VCaP (cell line): ENCODE data around the gene DLST.

Experiments
- H3K27ac ChIP-seq: fragments of 450-650 bp; 2 replicates; pipeline ENCODE4 v1.5.1; 2017
- TF ChIP-seq, protein P1 (sequence below): fragments of 450-650 bp; conservative IDR thresholded peaks from 2 replicates; pipeline ENCODE4 v1.5.1; 2017; ENCODE audit warnings: mild to moderate bottlenecking, moderate library complexity

DLST gene

DNA sequence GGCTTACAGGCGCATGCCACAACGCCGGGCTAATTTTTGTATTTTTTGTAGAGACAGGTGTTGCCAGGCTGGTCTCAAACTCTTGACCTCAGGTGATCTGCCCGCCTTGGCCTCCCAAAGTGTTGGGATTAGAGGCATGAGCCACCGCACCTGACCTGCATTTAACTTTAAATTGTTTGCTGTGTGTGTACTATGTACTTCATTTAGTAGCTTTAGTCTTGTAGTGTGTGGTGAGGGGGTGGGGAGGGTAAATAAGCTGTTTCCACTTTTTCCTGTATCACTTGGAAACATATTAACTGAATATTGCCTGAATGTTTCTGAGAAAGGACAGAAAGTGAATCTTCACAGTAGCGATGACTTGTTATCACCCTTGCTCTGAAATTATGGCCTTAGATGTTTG lies 8.5 kb downstream of the DLST start:
- H3K27ac ChIP-seq: no peak overlapping the region

DNA sequence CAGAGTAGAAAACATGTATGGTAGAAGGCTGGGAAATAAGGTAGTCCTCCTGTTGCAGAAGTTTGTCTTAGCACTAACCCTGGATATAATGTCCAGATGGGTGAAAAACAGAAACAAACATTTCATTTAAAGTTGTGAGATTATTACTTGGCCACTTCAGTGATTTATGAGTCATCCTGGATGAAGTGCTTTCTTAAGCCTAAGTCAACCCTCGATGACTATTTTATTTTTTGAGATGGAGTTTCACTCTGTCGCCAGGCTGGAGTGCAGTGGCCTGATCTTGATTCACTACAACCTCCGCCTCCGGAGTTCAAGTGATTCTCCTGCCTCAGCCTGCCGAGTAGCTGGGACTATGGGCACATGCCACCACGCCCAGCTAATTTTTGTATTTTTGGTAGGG lies 10.2 kb downstream of the DLST start:
- no peak overlapping the region for H3K27ac ChIP-seq
- TF ChIP-seq, protein P1, sequence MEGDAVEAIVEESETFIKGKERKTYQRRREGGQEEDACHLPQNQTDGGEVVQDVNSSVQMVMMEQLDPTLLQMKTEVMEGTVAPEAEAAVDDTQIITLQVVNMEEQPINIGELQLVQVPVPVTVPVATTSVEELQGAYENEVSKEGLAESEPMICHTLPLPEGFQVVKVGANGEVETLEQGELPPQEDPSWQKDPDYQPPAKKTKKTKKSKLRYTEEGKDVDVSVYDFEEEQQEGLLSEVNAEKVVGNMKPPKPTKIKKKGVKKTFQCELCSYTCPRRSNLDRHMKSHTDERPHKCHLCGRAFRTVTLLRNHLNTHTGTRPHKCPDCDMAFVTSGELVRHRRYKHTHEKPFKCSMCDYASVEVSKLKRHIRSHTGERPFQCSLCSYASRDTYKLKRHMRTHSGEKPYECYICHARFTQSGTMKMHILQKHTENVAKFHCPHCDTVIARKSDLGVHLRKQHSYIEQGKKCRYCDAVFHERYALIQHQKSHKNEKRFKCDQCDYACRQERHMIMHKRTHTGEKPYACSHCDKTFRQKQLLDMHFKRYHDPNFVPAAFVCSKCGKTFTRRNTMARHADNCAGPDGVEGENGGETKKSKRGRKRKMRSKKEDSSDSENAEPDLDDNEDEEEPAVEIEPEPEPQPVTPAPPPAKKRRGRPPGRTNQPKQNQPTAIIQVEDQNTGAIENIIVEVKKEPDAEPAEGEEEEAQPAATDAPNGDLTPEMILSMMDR: no peak

More for the DNA sequence above, 8.5 kb downstream of the DLST start:
- TF ChIP-seq, protein P1: no peak

DNA sequence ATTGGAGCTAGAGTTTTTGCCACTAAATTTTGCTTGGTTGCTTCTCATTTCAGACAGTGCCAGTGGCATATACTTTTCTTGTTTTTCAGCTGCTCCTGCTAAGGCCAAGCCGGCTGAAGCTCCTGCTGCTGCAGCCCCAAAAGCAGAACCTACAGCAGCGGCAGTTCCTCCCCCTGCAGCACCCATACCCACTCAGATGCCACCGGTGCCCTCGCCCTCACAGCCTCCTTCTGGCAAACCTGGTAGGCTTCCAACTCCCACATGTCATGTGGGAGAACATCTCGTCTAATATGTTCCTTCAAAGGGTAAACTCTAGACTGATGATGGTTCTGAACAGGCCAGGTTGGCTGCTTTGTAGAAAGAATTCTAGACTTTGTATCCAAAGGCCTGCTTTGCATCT lies 11.0 kb downstream of the DLST start:
- TF ChIP-seq, protein P1: no peak
- H3K27ac ChIP-seq: no peak overlapping the region

DNA sequence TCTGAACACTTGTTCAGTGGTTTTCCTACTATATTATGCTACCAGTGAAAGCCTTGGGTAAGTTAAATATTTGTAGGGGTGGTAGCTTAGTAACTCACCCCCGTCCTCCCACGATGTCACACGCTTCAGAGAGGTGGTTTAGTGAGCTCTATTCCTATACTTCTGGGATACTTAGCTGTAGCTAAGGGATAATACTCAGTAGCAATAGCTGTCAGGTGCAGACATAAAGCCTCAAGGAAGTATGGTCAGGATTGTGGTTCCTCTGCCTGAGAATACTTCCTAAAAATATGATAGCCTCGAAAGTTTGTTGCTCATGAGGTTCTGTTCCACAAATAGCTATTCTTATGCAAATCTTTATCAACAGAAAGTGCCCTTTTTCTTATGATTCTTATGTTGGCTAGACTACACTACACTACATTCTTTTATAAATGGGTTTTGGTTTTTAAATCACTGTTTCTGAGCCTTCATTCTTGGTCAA lies 11.9 kb downstream of the DLST start:
- H3K27ac ChIP-seq: no peak overlapping the region

DNA sequence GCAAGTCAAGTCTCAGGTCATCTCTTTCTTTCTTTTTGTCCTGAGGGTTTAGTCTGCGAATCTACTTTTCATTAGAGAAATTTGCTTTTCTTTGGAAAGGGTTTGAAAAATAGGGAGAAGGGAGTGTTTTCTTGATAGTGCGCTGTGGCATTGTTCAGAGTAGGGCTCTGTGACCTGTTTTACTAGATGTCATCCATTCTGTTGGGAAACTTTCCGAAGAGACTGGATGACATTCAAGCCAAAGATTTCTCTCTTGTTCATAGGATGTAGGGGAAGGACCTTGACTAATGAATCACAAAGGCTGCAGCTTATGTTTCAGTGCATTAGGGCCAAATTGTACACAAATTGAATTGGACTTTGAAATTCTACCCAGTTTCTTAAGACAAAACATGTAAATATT lies 14.7 kb downstream of the DLST start:
- TF ChIP-seq, protein P1: no peak
- H3K27ac ChIP-seq: no peak overlapping the region

More for the DNA sequence above, 11.9 kb downstream of the DLST start:
- TF ChIP-seq, protein P1: no peak

DNA sequence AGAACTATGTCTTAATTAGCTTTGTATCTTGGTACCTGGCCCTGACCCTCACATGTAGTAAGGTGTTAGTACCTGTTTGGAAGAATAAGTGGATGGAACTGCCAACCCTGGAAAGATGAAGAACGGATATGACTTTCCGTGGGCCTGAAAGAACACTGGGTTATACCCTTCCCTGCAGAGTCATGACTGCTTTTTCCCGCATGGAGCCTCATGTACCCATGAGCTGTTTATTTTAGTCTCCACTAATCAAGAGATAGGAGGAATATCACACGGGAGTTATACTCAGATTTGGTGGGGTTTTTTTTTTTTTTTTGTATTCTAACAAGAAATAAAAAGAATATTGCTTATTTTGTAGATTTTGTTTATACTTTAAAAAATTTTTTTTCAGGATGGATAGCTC lies 15.9 kb downstream of the DLST start:
- H3K27ac ChIP-seq: no peak overlapping the region
- TF ChIP-seq, protein P1: no peak

DNA sequence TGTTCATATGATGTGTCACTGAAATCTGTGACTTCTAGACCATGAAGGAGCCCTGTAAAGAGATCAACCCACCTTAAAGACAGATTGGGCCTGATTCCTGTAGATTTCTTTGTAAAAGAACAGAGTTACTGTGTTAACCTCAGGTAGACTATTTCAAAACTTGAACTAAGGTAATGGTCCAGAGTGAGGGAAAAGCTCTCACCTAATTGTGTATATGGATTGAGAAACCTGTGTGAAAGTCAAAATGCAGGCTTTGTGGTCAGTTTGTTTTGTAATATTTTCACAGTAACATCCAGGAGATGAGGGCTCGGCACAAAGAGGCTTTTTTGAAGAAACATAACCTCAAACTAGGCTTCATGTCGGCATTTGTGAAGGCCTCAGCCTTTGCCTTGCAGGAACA lies 16.4 kb downstream of the DLST start:
- TF ChIP-seq, protein P1: no peak
- H3K27ac ChIP-seq: no peak overlapping the region

DNA sequence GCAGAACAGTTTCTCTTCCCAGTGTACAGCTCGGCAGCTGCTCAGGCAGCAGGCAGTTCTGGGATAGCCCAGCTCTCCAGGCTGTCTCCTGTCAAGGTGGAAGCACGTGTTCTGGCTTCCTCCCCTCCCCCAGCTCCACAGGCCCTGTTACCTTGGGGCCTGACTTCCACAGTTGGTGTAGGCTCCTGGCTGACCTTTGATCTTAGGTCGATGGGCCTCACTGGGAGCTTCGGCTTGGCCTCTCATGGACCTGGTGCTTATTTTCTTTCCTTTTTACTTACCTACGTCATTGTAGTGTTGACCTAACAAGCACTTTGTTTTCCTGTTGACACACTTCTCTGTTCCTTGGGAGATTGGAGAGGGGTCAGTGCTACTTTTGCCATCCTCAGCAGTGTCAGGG lies 17.0 kb downstream of the DLST start:
- no peak overlapping the region for H3K27ac ChIP-seq
- TF ChIP-seq, protein P1: no peak
